Daoy (cell line): Measurements from ENCODE around the gene EPHA4. TPM values are rescaled to one million over a fixed set of nuclear protein-coding genes. Genes with fewer than 3 reads are reported as not detected.
A peak's percentile ranks its signal among the peaks of the same experiment; 100 is the strongest.

Experiments
- DNase-seq: peaks from one replicate; pipeline ENCODE4 v3.0.0-alpha.2; 2015; ENCODE audit warnings: low read depth
- total RNA-seq: library from RNA; depleted of rRNA; stranded (reverse); fragments of >200 nt; shearing (Covaris generic); gene quantifications from 2 replicates; pipeline ENCODE4 v1.2.3, GENCODE V29; 2014

Gene EPHA4
- total RNA-seq, 1 experiment from 2014 or later: 7.5 TPM

DNA sequence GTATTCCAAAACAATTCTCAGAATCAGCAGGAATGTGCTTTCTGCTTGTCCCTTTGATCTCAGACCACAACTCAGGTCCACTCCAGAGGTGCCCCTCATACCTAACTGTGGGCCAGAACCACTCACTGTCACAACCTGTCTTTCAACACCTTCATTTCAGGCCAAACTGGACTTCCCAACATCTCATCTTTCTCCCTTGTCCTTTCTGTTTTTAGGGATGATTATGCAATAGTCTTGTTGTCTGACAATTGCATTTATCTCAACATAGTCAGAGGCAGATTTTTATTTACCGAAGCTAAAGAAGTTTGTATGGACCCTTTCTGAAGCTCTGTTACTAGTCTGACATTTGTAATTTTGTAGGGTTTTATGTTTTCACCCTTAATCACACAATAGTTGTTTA is 95.9 kb downstream of the EPHA4 start:
- DNase-seq: no peak

DNA sequence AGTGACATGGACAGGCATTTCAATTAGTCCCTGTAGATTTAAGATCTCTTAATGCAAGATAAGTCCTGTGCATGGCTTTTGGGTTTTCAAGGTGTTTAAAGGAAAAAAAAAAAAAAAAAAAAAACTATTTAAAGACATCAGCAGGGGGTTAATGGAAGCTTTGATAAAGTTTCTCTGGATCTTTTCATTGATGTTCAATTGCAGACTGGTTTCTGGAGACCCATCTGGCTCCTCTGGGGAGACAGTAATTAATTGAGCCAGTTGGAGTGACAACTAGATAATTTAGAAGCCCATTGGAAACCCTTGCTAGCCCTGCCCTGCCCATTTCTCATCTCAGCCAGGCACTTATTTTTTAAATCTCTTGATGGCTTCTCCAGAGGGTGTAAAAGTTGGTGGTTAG is 98.7 kb downstream of the EPHA4 start:
- no peak for DNase-seq

- no peak for DNase-seq
Observed at GRCh38 chr2:221468317-221468716, 103.8 kb downstream of the EPHA4 start.

GRCh38 chr2:221467610-221468009 is 104.5 kb downstream of the EPHA4 start:
- DNase-seq: peak; percentile 17

- DNase-seq: no peak
Observed at GRCh38 chr2:221466744-221467143, 105.4 kb downstream of the EPHA4 start.

DNA sequence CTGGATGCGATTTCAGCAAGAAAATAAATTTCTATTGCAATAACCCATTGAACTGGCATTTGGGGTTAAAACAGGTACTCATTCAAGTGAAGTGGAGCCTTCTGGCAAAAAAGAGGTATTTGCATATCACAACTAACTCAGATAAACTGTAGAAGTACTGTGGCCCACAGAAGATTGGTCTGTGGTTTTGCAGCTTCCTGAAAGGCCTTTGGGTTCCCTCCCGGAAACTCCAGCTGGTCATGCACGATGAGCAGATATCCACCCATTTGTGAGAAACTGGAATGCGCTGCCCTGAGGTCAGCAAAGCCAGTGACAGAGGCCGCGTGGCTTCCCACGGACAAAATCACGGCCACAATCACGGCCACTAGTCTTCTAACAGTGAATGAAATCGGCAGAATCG is 106.3 kb downstream of the EPHA4 start:
- peak; percentile 55 for DNase-seq

- no peak for DNase-seq
Observed at GRCh38 chr2:221464971-221465370, 107.1 kb downstream of the EPHA4 start.

DNA sequence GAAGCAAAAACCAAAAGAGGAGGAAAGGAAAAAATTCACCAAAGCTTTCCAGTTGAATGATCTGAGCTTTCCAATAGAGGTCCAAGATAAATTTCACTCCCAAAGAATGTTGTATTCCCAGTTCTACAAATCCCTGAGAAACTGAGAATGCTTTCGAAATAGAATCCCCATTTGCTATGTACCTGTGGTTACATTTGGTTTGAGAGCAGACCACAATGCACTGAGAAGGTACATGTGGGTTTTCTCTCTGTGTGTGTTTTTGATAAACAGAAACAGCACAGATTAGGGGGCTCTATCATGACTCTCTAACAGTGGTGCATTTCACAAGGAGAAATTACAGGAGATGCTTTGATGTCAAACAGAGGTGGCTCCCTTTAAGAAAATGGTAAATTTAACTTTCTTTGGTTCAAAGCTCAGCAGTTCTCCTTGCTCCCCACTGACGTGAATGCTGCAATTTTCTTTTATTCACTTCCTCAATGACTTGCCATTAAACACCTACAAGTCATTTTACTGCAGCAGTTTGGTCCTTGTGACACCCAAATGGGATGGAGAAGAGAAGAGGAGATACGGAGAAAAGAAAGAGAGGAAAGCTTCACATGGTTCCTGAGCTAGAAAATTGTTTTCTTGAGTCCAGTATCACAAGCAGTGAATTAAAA is 108.7 kb downstream of the EPHA4 start:
- DNase-seq: no peak

GRCh38 chr2:221461901-221462300 is 110.2 kb downstream of the EPHA4 start:
- no peak for DNase-seq

DNA sequence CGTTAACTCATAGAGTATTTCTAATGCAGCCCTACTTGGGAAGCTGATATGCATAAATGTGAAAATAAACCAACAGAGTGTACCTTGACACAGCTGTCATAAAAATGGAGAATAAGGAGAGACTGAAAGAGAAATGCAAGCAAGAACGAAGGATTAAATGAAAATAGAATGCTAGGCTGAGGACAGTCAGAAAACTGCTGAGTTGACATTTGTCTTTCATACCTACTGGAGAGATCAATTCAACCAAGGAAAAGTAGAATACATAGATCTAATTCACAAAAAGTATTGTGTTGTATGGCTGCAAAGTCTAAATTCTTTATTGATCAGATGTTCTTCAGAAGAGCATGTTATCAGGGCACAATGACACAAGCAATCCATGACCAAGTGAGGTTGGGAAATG is 112.0 kb downstream of the EPHA4 start:
- no peak for DNase-seq

DNA sequence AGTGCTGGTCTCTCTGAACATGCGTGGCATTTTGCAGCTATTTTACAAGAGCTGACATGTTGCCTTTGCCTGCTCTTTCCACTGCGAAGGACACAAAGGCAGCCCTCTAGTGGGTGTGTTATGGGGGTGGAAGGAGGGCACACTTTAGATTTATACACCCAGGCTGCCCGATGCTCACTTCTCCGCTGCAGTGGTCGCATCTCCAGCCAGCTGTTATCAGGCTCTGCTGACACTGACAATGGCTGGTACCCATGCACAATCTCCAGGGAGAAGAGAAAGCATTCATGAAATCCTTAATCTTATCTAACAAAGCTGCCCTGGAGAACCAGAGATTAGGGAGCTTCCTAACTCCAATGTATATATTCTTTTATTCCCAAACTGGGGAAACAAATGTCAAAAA is 113.5 kb downstream of the EPHA4 start:
- no peak for DNase-seq

- DNase-seq: no peak
Observed at GRCh38 chr2:221455214-221455613, 116.9 kb downstream of the EPHA4 start.

DNA sequence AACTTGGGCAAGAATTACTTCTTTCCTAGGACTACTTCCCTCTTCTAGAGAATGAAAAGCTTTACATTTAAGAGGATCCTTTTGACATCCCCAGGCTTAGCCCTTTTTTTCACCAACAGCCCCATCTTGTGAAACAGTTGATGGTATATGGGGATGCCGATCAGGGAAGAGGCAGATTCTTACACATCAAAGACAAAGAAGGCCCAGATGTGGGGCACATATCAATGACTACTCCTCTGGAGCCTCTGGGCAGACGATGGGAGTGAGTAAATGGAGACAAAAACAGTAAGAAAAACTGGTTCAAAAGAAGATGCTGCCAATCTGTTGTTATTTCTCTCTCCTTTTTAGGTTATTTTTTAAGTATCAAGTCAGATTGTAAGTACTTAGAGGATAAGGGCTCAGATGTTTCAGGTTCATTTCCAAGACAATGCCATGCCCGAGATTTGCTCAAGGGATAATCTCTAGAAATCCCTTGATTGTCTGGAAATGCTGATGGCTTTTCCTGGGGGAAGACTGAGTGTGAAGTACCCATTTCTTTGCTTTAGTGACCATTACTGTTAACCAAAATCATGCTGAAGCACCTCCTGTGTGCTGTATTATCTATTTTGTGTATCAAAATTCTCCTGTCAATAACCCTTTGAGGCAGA is 117.5 kb downstream of the EPHA4 start:
- no peak for DNase-seq

- no peak for DNase-seq
Observed at GRCh38 chr2:221451862-221452788, 120.0 kb downstream of the EPHA4 start.

GRCh38 chr2:221450280-221450679 is 121.8 kb downstream of the EPHA4 start:
- DNase-seq: no peak

DNA sequence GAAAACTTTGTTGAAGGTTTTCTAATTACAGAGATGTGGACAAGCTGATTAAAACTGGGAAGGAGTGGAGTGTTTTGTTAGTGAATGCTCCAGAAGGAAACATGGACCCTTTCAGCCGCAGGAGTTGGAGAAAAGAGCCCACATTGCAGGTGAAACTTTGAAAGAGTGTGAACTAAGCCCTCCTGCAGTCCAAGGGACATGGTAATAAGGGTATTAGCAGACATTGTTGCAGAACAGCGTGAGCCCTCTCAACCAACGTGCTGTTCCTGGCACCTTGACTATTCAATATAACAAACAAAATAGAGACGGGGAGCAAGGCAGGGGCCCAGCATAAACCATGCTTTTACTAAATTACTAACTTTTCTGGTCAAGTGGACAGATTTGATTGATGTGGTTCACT is 122.7 kb downstream of the EPHA4 start:
- DNase-seq: no peak

GRCh38 chr2:221448844-221449390 is 123.2 kb downstream of the EPHA4 start:
- no peak for DNase-seq

DNA sequence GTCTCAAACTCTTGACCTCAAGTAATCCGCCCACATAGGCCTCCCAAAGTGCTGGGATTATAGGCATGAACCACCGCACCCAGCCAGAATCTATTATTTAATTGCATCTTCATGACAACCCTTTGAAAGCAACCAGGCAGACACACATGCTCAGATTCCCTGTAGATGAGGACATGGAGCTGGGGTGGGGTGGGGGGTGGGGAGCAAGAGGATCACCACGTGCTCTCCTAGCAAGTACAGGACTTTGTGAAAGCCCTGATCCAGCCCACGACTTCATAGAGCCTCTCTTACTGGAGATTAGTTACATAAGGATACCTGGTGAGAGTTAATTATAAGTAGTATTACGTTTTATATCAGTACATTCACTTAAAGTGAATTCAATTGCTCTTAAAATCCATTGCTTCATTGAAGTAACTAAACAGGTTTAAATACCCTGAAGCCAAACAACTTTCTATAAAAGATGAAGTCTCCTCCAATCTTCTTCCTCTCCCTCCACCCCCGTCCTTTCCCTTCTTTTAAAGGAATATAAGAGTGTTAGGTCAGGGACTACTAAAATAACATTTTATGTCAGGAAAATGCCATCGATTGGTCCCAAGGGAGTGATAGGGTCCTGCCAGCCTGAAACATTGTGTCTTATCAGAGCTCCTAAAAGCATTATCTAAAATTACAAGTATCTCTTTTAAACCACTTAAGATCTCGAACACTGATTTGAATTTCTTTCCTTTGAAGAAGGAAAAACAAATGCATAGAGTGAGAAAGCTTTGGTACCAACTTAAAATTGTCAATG is 123.9 kb downstream of the EPHA4 start:
- no peak for DNase-seq

- DNase-seq: peak; percentile 52
Observed at GRCh38 chr2:221447310-221447709, 124.8 kb downstream of the EPHA4 start.

DNA sequence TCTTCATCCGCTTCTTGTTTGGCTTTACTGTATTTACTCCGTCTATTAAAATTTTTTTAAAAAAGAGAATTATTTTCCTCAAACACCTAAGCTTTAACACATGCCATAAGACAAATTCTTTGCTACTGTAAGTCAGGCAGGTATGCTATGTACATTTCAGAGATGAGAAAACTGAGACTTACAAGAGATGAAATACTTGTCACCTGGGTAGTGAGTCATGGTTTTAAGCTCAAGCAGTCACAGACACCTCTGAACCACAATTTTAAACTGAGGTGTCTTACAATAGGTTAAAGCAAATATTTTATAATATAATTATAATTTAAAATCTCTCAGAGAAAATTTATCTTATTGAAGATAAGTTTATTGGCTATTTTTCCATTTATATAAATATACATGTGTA is 126.0 kb downstream of the EPHA4 start:
- no peak for DNase-seq

DNA sequence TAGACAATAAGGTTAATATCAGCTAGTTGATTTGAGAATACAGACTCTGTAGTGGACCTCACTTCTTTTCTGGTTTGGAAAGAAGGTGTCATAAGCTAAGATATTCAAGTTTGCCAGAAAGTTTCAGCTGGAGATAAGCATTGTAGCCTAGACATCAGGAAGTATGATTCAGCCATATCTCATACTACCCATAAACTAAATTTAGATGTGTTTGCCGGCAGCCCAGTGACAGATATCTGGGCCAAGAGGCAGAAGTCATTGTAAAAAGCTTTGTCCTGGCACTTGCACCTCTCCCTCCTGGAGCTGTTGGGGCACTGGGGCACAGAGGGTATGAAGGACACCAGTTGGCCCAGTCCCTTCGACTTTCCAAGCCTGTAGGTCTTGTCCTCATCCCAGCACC is 128.0 kb downstream of the EPHA4 start:
- peak; percentile 48 for DNase-seq

- no peak for DNase-seq
Observed at GRCh38 chr2:221443645-221444044, 128.5 kb downstream of the EPHA4 start.
